Erythroblast (primary cell): ENCODE results near the gene VSTM1.

Source experiments
- DNase-seq, 2 experiments: peaks; one replicate each; lab custom pipeline; 2025; lab: John Stamatoyannopoulos, UW
- GATA1 ChIP-seq: IDR thresholded peaks from 2 replicates; pipeline ENCODE4 v1.6.1; 2011; ENCODE audit warnings: low read depth, mild to moderate bottlenecking, control low read depth, low read length, moderate library complexity
- POLR2A ChIP-seq: IDR thresholded peaks from 2 replicates; pipeline ENCODE4 v1.6.1; 2011; ENCODE audit warnings: mild to moderate bottlenecking, low read length

VSTM1 gene

DNA sequence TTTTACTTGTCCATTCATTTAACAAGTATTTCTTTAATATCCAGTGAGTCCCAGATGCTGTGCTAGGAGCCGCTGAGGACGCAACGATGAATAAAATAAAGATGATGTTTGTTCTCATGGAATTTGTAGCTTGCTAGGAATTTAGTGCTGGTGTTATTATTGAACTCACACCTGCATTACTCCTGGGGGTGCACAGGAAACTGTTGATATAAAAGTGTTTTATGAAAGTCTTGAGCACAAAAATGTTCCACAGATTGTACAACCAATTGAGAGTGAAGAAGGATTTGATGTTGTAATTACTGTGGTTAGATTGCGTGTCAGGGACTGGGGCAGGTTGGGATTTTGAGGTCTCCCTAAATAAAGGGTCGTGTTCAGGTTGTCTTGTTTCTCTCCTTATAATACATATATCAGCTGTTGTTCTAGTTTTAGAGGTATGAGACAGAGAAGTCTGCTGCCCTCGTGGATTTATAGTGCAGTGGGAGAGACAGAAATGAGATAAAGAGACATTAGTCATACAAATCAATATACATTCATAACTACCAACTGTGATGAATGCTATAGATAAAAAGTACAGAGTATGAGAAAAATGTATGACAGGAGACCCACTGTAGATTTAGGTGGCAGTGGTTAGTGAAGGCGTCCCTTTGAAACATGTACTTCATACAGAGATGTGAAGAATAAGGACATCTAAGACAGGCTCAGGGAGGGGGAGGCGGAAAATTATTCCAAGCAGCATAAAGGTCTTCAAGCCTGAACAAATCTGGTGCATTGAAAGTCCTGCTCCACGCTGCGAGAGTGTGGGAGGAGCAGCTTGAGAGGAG, 61.0 kb downstream of the VSTM1 start:
- no peak for TF ChIP-seq GATA1
- DNase-seq, result no peak

DNA sequence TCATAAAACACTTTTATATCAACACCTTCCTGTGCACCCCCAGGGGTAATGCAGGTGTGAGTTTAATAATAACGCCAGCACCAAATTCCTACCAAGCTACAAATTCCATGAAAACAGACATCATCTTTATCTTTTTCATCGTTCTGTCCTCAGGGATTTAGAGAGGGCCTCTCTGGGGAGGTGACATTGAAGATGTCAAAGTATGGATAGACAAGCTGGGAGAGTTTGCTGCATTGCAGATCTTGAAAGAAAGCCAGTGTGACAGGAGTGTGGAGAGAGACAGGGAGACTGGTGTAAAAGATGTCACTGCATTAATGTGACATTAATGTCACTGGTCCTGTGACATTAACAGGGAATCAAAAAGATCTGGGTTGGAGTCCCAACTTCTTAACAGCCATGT, 62.2 kb downstream of the VSTM1 start:
- no peak for DNase-seq
- no peak for TF ChIP-seq GATA1
- no peak for TF ChIP-seq POLR2A

DNA sequence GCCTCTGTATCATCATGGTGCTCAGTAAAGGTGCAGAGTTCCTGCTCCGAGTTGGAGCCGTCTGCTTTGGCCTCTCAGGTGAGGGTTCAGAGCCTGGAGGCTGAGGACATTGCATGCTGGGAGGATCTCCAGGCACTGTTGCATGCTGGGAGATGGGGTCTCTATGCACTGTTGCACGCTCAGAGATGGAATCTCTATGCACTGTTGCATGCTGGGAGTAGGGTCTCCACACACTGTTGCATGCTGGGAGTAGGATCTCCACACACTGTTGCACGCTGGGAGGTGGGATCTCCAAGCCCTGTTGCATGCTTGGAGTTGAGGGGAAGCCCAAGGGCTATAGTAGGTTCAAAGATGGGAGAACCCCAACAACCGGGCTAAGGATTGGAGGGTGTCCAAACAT, 64.0 kb downstream of the VSTM1 start:
- DNase-seq, result no peak
- TF ChIP-seq POLR2A, result no peak

DNA sequence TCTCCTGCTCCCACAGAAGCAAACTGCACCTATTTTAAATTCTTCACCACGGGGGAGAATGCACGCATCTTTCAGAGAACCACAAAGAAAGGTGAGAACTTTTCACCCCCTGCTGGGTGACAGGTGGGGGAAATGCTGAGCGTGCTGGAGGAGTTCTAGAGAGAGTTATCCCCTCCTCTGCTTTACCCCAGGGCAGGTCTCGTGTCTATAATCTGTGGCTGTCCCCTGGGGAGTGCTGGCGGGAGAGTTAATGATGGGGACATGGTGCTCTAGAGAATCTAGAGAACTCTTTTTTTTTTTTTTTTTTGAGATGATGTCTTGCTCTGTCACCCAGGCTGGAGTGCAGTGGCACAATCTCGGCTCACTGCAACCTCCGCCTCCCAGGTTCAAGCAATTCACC, 65.5 kb downstream of the VSTM1 start:
- DNase-seq, result no peak
- no peak for TF ChIP-seq POLR2A
- TF ChIP-seq GATA1, result no peak

DNA sequence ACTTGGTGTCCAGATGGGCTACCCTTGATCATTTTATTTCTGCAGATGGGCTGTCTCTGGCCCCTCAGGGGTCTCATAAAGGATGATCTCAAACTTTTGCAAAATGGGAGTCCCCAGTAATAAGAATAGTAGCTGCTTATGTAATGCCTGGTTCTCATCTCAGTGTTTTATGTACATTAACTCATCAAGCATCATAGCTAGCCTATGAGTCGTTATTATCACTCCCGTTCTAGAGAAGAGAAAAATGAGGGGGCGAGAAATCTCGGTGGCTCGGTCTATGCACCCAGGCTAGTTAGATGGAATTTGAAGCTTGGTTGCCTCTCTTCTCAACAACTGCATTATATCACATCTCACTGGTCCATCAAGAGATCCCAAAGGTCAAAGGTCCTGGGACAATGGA, 68.9 kb downstream of the VSTM1 start:
- DNase-seq, result no peak
- TF ChIP-seq POLR2A (no peak), GATA1 (no peak)

DNA sequence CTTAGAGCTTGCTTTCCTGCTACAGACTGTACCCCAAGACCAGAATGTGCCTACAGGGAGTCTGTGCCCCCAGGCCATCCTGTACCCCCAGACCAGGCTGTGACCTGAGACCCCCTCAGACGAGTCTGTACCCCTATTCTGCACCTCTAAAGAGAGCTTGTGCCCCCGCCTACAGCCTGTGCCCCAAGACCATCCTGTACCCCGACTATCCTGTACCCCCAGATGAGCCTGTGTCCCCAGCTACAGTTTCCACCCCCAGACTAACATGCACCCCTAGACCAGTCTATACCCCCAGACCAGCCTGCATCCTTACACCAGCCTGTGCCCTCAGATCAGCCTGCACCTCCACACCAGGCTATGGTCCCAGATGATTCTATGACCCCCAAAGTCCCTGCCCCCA, 70.2 kb downstream of the VSTM1 start:
- no peak for DNase-seq
- TF ChIP-seq POLR2A (no peak), GATA1 (no peak)

DNA sequence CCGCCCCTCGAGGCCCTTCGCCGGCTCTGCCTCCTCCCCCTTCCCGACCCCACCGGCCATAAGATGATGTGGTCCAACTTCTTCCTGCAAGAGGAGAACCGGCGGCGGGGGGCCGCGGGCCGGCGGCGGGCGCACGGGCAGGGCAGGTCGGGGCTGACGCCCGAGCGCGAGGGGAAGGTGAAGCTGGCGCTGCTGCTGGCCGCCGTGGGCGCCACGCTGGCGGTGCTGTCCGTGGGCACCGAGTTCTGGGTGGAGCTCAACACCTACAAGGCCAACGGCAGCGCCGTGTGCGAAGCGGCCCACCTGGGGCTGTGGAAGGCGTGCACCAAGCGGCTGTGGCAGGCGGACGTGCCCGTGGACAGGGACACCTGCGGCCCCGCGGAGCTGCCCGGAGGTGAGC, 70.9 kb downstream of the VSTM1 start:
- DNase-seq, result no peak
- no peak for TF ChIP-seq POLR2A
- no peak for TF ChIP-seq GATA1

DNA sequence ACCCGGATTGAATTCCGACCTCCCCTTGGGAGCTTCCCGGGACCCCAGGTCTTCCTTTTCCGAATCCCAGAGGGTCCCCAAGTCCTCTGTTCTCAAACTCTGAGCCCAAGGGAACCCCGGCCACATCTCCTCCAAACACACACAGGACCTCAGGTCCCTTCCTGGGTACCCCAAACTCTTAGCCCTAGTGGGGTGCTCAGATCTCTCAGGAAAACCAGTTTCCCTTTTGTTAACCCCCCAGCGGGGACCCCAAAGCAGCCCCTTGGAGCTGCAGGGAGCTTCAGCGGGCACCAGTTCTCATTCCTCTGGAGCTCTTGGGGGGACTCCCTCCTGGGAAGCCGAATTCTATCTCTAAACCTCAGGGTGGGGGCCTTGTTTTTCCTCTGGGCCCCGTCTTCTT, 71.5 kb downstream of the VSTM1 start:
- TF ChIP-seq GATA1 (no peak), POLR2A (no peak)
- no peak for DNase-seq

DNA sequence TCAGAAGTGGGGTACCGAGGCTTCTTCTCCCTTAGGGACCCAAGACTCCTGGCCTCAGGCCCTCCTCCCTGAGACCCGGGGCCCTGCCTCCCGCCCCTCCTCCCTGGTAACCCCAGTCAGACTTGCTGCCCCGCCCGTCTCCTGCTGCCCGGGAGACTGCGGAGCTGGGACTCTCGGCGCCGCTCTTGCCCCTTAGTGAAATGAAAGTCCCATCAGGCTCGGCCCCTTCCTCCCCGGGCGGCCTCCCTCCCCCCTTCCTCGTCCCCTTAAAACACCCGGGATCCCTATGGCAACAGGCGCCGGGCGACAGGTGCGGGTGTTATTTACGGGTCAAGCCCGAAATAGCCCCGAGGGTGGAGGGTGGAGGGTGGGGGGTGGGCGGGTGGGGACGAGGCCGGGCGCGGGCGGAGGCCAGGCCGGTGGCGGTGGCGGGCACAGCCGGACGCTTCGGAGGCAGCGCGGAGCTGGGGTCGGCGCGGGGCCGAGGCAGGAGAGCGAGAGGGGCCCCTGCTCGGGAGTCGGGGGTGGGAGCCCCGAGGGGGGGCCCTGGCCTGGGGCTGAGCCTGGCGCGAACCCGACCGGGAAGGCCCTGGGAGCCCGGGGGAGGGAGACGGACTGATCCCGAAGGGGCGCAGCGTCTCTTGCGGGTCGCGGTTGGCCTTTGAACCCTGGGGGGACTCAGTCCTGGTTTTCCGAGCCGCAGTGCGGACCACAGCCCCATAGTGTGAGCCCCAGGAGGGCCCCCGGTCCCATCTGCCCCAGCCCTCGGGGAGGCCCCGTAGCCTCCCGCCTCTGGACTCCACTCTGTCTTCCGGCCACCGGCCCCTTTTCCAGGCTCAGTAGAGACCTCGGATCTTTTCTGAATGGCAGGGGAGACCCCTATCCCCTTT, 72.2 kb downstream of the VSTM1 start, which contains the start of gene CACNG6:
CACNG6 (plus strand) TSS at position 414 of the 890 bp plus-strand sequence. CDS start 1,241 bp downstream, outside the sequence.
- no peak for DNase-seq
- no peak for TF ChIP-seq POLR2A
- no peak for TF ChIP-seq GATA1
